HepG2 (cell line): ENCODE results near the gene NXT1. TPM values are rescaled to one million over a fixed set of nuclear protein-coding genes. Genes with fewer than 3 reads are reported as not detected.
A peak's percentile ranks its signal among the peaks of the same experiment; 100 is the strongest.

Source experiments
- ATAD3A ChIP-seq: sonication (generic); formaldehyde crosslinking; IDR thresholded peaks from 2 replicates; pipeline ENCODE4 v1.4.0; 2020; ENCODE audit warnings: missing genetic modification reagents
- ATM ChIP-seq: fragments of 450-650 bp; IDR thresholded peaks from 2 replicates; pipeline ENCODE4 v1.7.1; 2017; ENCODE audit warnings: mild to moderate bottlenecking, borderline replicate concordance
- CCDC6 ChIP-seq: sonication (generic); formaldehyde crosslinking; IDR thresholded peaks from 2 replicates; pipeline ENCODE4 v1.8.1; 2022; ENCODE audit warnings: mild to moderate bottlenecking, missing genetic modification reagents, moderate library complexity
- FUBP1 ChIP-seq: sonication (generic); formaldehyde crosslinking; IDR thresholded peaks from 2 replicates; pipeline ENCODE4 v1.5.1; 2020; ENCODE audit warnings: missing genetic modification reagents, mild to moderate bottlenecking, borderline replicate concordance
- HES4 ChIP-seq: sonication (generic); formaldehyde crosslinking; IDR thresholded peaks from 2 replicates; pipeline ENCODE4 v1.9.0; 2021; ENCODE audit warnings: mild to moderate bottlenecking, missing genetic modification reagents, borderline replicate concordance
- HMGXB4 ChIP-seq, 2 experiments: sonication (generic) in 1 of 2; formaldehyde crosslinking in 1 of 2; IDR thresholded peaks; 2 replicates each; pipeline versions ENCODE4 v1.4.0 to v1.6.1; 2018 to 2020; ENCODE audit warnings: missing genetic modification reagents in 2 of 2, borderline replicate concordance in 1 of 2, low read depth in 1 of 2, mild to moderate bottlenecking in 1 of 2, missing biosample characterization in 1 of 2
- MLX ChIP-seq: IDR thresholded peaks from 2 replicates; pipeline ENCODE4 v1.6.1; 2016
- MXD1 ChIP-seq: sonication (generic); formaldehyde crosslinking; IDR thresholded peaks from 2 replicates; pipeline ENCODE4 v1.4.0; 2020; ENCODE audit warnings: mild to moderate bottlenecking, missing genetic modification reagents
- NFIB ChIP-seq: sonication (generic); formaldehyde crosslinking; IDR thresholded peaks from 2 replicates; pipeline ENCODE4 v1.9.0; 2021; ENCODE audit warnings: missing genetic modification reagents, mild to moderate bottlenecking, borderline replicate concordance
- NR2C2 ChIP-seq: sonication (generic); formaldehyde crosslinking; IDR thresholded peaks from 2 replicates; pipeline ENCODE4 v1.4.0; 2020; ENCODE audit warnings: missing genetic modification reagents, mild to moderate bottlenecking, moderate library complexity, borderline replicate concordance
- PBX3 ChIP-seq: sonication (generic); formaldehyde crosslinking; IDR thresholded peaks from 2 replicates; pipeline ENCODE4 v1.8.1; 2023; ENCODE audit warnings: missing genetic modification reagents, inconsistent platforms, borderline replicate concordance
- RBM39 ChIP-seq: fragments of 200-400 bp; formaldehyde crosslinking; IDR thresholded peaks from one replicate; pipeline ENCODE4 v1.6.1; 2018; ENCODE audit warnings: antibody characterized with exemption, mild to moderate bottlenecking, low read depth, low read length; ENCODE audit not compliant: poor library complexity, severe bottlenecking
- RELA ChIP-seq: sonication (generic); formaldehyde crosslinking; IDR thresholded peaks from 2 replicates; pipeline ENCODE4 v1.4.0; 2020; ENCODE audit warnings: missing genetic modification reagents
- TBX2 ChIP-seq: sonication (generic); formaldehyde crosslinking; IDR thresholded peaks from 2 replicates; pipeline ENCODE4 v1.5.0; 2020; ENCODE audit warnings: missing genetic modification reagents, mild to moderate bottlenecking, borderline replicate concordance
- TMF1 ChIP-seq: sonication (generic); formaldehyde crosslinking; IDR thresholded peaks from 2 replicates; pipeline ENCODE4 v1.8.1; 2022; ENCODE audit warnings: low read depth, missing genetic modification reagents
- ZBTB37 ChIP-seq: sonication (generic); formaldehyde crosslinking; IDR thresholded peaks from 2 replicates; pipeline ENCODE4 v1.4.0; 2020; ENCODE audit warnings: mild to moderate bottlenecking, missing genetic modification reagents
- ZFP90 ChIP-seq: sonication (generic); formaldehyde crosslinking; IDR thresholded peaks from 2 replicates; pipeline ENCODE4 v1.8.0; 2022; ENCODE audit warnings: missing genetic modification reagents, mild to moderate bottlenecking, inconsistent platforms, borderline replicate concordance
- ZNF33A ChIP-seq: sonication (generic); formaldehyde crosslinking; IDR thresholded peaks from 2 replicates; pipeline ENCODE4 v1.5.1; 2020; ENCODE audit warnings: missing genetic modification reagents, mild to moderate bottlenecking, moderate library complexity, borderline replicate concordance
- ZNF674 ChIP-seq: sonication (generic); formaldehyde crosslinking; IDR thresholded peaks from 2 replicates; pipeline ENCODE4 v1.5.0; 2020; ENCODE audit warnings: low read depth, mild to moderate bottlenecking, missing genetic modification reagents
- polyA plus RNA-seq, 8 experiments: library from polyadenylated mRNA; depleted of rRNA in 3 of 8; stranded (reverse) in 7 of 8; unstranded in 1 of 8; fragments of >200 nt; fragmentation: Illumina TruSeq in 4 of 8; extraction: Trizol in 4 of 8; gene quantifications; 2 replicates each; pipeline versions ENCODE4 v1.2.1 to v1.2.3, GENCODE V29; 2011 to 2016; ENCODE audit warnings: low read depth in 4 of 8, missing spikeins in 1 of 8, mixed read lengths in 1 of 8; ENCODE audit not compliant: insufficient read depth in 1 of 8
- total RNA-seq, 5 experiments: library from RNA; depleted of rRNA; stranded (reverse); fragments of >200 nt; fragmentation: Illumina TruSeq; extraction: Trizol; gene quantifications; 2 replicates each; pipeline ENCODE4 v1.2.3, GENCODE V29; 2016; ENCODE audit warnings: low read depth in 1 of 5

Gene NXT1
- total and polyA plus RNA-seq, 2 of the 13 experiments (the other 11 are each of a cell fraction or from before 2014, with no cell fraction given): 35.6 to 65.9 TPM

GRCh38 chr20:23350904-23351838 lies 580 bp downstream of the NXT1 start (continued):
- TF ChIP-seq ZNF674: 0 out of 2 replicates have a peak, but pooled peaks have one; percentile 79
- peak in 1 of 2 experiments; percentile 14; a peak in 2 of 4 replicates for TF ChIP-seq HMGXB4 (CRISPR knock-in tag; IDR thresholded peaks at IDR 0.05; ENCODE audit: borderline replicate concordance in 1 of 2, low read depth in 1 of 2)
- no peak for TF ChIP-seq ZBTB37 (CRISPR knock-in tag)
- TF ChIP-seq RBM39: no peak
- no peak; the same call in 1 of the 2 replicates for TF ChIP-seq CCDC6 (CRISPR knock-in tag)
- peak; percentile 98 for TF ChIP-seq MXD1 (CRISPR knock-in tag)
- no peak for TF ChIP-seq ATAD3A
- peak; percentile 93 for TF ChIP-seq HES4 (CRISPR knock-in tag)
- TF ChIP-seq FUBP1: no peak
- TF ChIP-seq MLX (CRISPR knock-in tag): peak; percentile 63; the same call in 1 of the 2 replicates
- no peak for TF ChIP-seq NR2C2 (CRISPR knock-in tag)
- no peak; the same call in 1 of the 2 replicates for TF ChIP-seq PBX3
- TF ChIP-seq ZFP90 (CRISPR knock-in tag): peak; percentile 29; the same call in 1 of the 2 replicates
- TF ChIP-seq TMF1 (CRISPR knock-in tag): no peak; the same call in 1 of the 2 replicates
- TF ChIP-seq ZNF33A (CRISPR knock-in tag): no peak; the same call in 1 of the 2 replicates
- TF ChIP-seq ATM: no peak
- no peak for TF ChIP-seq NFIB (CRISPR knock-in tag)
- TF ChIP-seq TBX2 (CRISPR knock-in tag): 0 out of 2 replicates have a peak, but pooled peaks have one; percentile 43
- TF ChIP-seq RELA (CRISPR knock-in tag): no peak
